OCI-LY7 (cell line): Measurements from ENCODE around the gene HNRNPAB. TPM values are rescaled to one million over a fixed set of nuclear protein-coding genes. Genes with fewer than 3 reads are reported as not detected.

Experiments
- Bru-seq: library from RNA; stranded (reverse); fragments of 400-500 nt; gene quantifications from one replicate; lab custom pipeline; 2021; lab: Mats Ljungman, UMichigan
- BruChase-seq, 2 experiments: library from RNA; stranded (reverse); fragments of 400-500 nt; gene quantifications; one replicate each; lab custom pipeline; 2021; lab: Mats Ljungman, UMichigan
- BruUV-seq: library from RNA; stranded (reverse); fragments of 400-500 nt; replicated peaks from 2 replicates; lab custom pipeline; 2021; lab: Mats Ljungman, UMichigan
- CTCF ChIA-PET: fragments of 300-600 bp; sonication (Branson Sonifier 250); formaldehyde crosslinking; loops from one replicate; lab custom pipeline; 2022; ENCODE audit warnings: antibody characterized with exemption; ENCODE audit not compliant: unreplicated experiment; lab: Charles Lee
- POLR2A ChIA-PET: fragments of 300-600 bp; sonication (Branson Sonifier 250); formaldehyde crosslinking; loops from one replicate; lab custom pipeline; 2022; ENCODE audit warnings: antibody characterized with exemption; lab: Charles Lee
- DNase-seq: peaks from one replicate; pipeline ENCODE4 v3.0.0-alpha.2; 2015; ENCODE audit warnings: low spot score
- H2AFZ ChIP-seq: fragments of 200-600 bp; sonication (generic), shearing (Covaris generic); 2 replicates; pipeline ENCODE4 v1.6.1; 2014; ENCODE audit warnings: mild to moderate bottlenecking, antibody characterized with exemption, low read length, moderate library complexity
- H3K27ac ChIP-seq: fragments of 200-600 bp; sonication (generic); 2 replicates; pipeline ENCODE4 v1.5.1; 2014; ENCODE audit warnings: mixed run types, low read depth, mild to moderate bottlenecking, moderate library complexity, low read length, inconsistent platforms; ENCODE audit not compliant: poor library complexity, severe bottlenecking
- H3K36me3 ChIP-seq: fragments of 200-600 bp; sonication (generic); 2 replicates; pipeline ENCODE4 v1.6.1; 2014; ENCODE audit warnings: mild to moderate bottlenecking, antibody characterized with exemption, low read length, moderate library complexity, mixed read lengths; ENCODE audit not compliant: insufficient read depth
- H3K4me1 ChIP-seq: fragments of 200-600 bp; sonication (generic); 2 replicates; pipeline ENCODE4 v1.5.1; 2014; ENCODE audit warnings: mild to moderate bottlenecking, low read length; ENCODE audit not compliant: insufficient read depth, poor library complexity, severe bottlenecking
- H3K4me2 ChIP-seq: fragments of 200-600 bp; sonication (generic); 2 replicates; pipeline ENCODE4 v1.6.1; 2014; ENCODE audit warnings: mild to moderate bottlenecking, low read length
- H3K4me3 ChIP-seq: fragments of 200-600 bp; sonication (generic); 2 replicates; pipeline ENCODE4 v1.5.1; 2014; ENCODE audit warnings: mild to moderate bottlenecking, low read depth, low read length; ENCODE audit not compliant: poor library complexity, severe bottlenecking
- H3K79me2 ChIP-seq: fragments of 200-600 bp; sonication (generic); 2 replicates; pipeline ENCODE4 v1.6.1; 2016; ENCODE audit warnings: low read depth, mild to moderate bottlenecking, low read length, moderate library complexity, mixed read lengths; ENCODE audit not compliant: insufficient read depth
- H3K9me2 ChIP-seq: fragments of 200-600 bp; sonication (generic); 2 replicates; pipeline ENCODE4 v1.6.1; 2016; ENCODE audit warnings: mild to moderate bottlenecking, low read length, mixed read lengths; ENCODE audit not compliant: insufficient read depth
- H3K9me3 ChIP-seq: fragments of 200-600 bp; sonication (generic); 2 replicates; pipeline ENCODE4 v1.6.1; 2014; ENCODE audit warnings: mild to moderate bottlenecking, mixed run types, low read length, mixed read lengths
- H4K20me1 ChIP-seq: fragments of 200-600 bp; sonication (generic); 2 replicates; pipeline ENCODE4 v1.6.1; 2014; ENCODE audit warnings: mild to moderate bottlenecking, antibody characterized with exemption, low read length, moderate library complexity, mixed read lengths; ENCODE audit not compliant: insufficient read depth
- CTCF ChIP-seq: fragments of 200-600 bp; sonication (generic); conservative IDR thresholded peaks from 2 replicates; pipeline ENCODE4 v1.5.1; 2014; ENCODE audit warnings: mild to moderate bottlenecking, antibody characterized with exemption, low read length, moderate library complexity, mixed read lengths
- EZH2phosphoT487 ChIP-seq: fragments of 200-600 bp; sonication (generic); IDR thresholded peaks from 2 replicates; pipeline ENCODE4 v1.6.1; 2018; ENCODE audit warnings: low read depth, borderline replicate concordance, mild to moderate bottlenecking, mixed run types, antibody characterized with exemption, low read length, moderate library complexity, mixed read lengths
- intact Hi-C: fragments of 100-400 bp; cut with micrococcal nuclease; formaldehyde crosslinking; loops from one replicate; pipeline ENCODE4 v1.10.0; 2022; ENCODE audit not compliant: unreplicated experiment
- long read RNA-seq: library from polyadenylated mRNA; stranded (forward); transcript quantifications from one replicate; pipeline ENCODE4 v2.0.0, GENCODE V29; 2022
- total RNA-seq, 2 experiments: library from RNA; depleted of rRNA in 1 of 2; stranded (reverse); fragments of >200 nt in 1 of 2; shearing (Covaris generic) in 1 of 2; gene quantifications; 2 replicates each; pipeline ENCODE4 v1.2.3, GENCODE V29; 2014 to 2022

Gene HNRNPAB
- total RNA-seq (2014; rRNA removed; shearing (Covaris generic)) (146 and 184 TPM in 2 replicates), total RNA-seq (2022) (326 and 350 TPM in 2 replicates), Bru-seq, nascent RNA (percentile 99 among the genes with signal in this experiment), BruChase-seq, experiment 1, labeled RNA remaining after a 6-hour chase (percentile 99 among the genes with signal in this experiment), BruChase-seq, experiment 2, labeled RNA remaining after a 2-hour chase (percentile 100 among the genes with signal in this experiment)
- long read RNA-seq, transcript HNRNPAB-201 (7 exons, 1,602 nt): minor isoform, 14 of 88 reads
- long read RNA-seq, transcript HNRNPAB-204 (7 exons, 1,785 nt): minor isoform, 12 of 88 reads
- long read RNA-seq, transcript HNRNPAB-202 (8 exons, 1,796 nt): major isoform, 38 of 88 reads
- long read RNA-seq, partial matches to known transcripts: 15 of 88 reads
- long read RNA-seq, other reads (novel, unspliced or antisense): 6 of 88 reads

GRCh38 chr5:178204182-178204934, at the start of gene HNRNPAB:
HNRNPAB (plus strand) TSS chr5:178204533; CDS start chr5:178204838, 305 bp downstream.
- ChIA-PET POLR2A (interaction anchor here (0.6 to 1.7 kb wide), 12 partner anchors 9 to 655 kb away, joined by 3 to 9 read pairs (median 3); partner anchors contain the start of gene ZNF354B), CTCF (interaction anchor here (0.6 kb wide), 1 partner anchor 74 kb away, joined by 3 read pairs; no protein-coding TSS in a partner anchor)
- Histone ChIP-seq H3K4me2 (peak within 1 kb of the TSS; percentile 99), H3K4me1 (peaks cover 20% of the 10 kb centered on the region), H3K27ac (peak within 1 kb of the TSS; percentile 82), H3K4me3 (peak within 1 kb of the TSS; percentile 99), H3K79me2 (peaks cover 62% of the 10 kb centered on the region), H3K36me3 (peaks cover 50% of the 10 kb centered on the region), H3K9me2 (no peaks in the 10 kb centered on the region), H3K9me3 (no peaks in the 10 kb centered on the region), H4K20me1 (peaks cover 41% of the 10 kb centered on the region), H2AFZ (peak within 1 kb of the TSS; percentile 69; the same call in 1 of the 2 replicates)
- no peak for TF ChIP-seq EZH2phosphoT487
- TF ChIP-seq CTCF: no peak
- BruUV-seq: TSS peak; percentile 53
- intact Hi-C loops: loop anchor here (2.0 kb wide), 1 partner anchor 28 kb away; the partner anchor contains the start of gene PHYKPL
- peak; percentile 97 for DNase-seq

DNA sequence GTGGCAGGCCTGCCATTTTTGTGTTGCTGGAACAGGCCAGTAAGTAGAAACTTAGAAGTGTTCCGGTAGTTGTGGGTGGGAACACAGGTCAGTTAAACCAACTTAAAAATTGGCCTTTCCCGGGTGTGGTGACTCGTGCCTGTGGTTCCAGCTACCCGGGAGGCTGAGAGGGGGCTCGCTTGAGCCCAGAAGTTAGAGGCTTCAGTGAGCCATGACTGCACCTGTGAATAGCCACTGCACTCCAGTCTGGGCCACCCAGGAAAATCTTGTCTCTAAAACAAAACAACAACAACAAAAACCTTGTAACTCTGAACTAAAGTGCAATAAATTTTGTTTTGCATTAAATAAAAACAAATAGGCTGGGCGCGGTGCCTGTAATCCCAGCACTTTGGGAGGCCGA, 49.3 kb upstream of the HNRNPAB start:
- no peaks in the 10 kb centered on the region for H3K9me2 ChIP-seq
- peaks cover 31% of the 10 kb centered on the region for H3K36me3 ChIP-seq
- intact Hi-C loops: no loop called here
- H2AFZ ChIP-seq: peak overlapping the region; percentile 37; the same call in 1 of the 2 replicates
- POLR2A ChIA-PET: interaction anchor here (0.5 to 1.5 kb wide), 3 partner anchors 45 to 80 kb away, joined by 3 to 6 read pairs (median 3); no protein-coding TSS in a partner anchor
- peak overlapping the region; percentile 21 for H3K27ac ChIP-seq
- no peaks in the 10 kb centered on the region for H4K20me1 ChIP-seq
- DNase-seq: peak; percentile 39
- H3K79me2 ChIP-seq: peaks cover 18% of the 10 kb centered on the region
- H3K9me3 ChIP-seq: no peaks in the 10 kb centered on the region
- peaks cover 48% of the 10 kb centered on the region for H3K4me1 ChIP-seq
- BruUV-seq: no TSS peak
- H3K4me3 ChIP-seq: peak overlapping the region; percentile 12
- TF ChIP-seq EZH2phosphoT487: no peak
- TF ChIP-seq CTCF: no peak
- CTCF ChIA-PET: no interaction called here
- H3K4me2 ChIP-seq: peak overlapping the region; percentile 56
